B cell (primary cell): ENCODE results near the gene OR6S1. TPM values are rescaled to one million over a fixed set of nuclear protein-coding genes. Genes with fewer than 3 reads are reported as not detected.

ENCODE experiments used
- ATAC-seq: fragments of 200-7000 bp; cut with Tn5 transposase; one replicate; pipeline ENCODE4 v1.10.0; 2021; ENCODE audit warnings: low read depth, mild to moderate bottlenecking, moderate number of reproducible peaks, moderate library complexity
- CTCF ChIA-PET: fragments of 350-600 bp; sonication (Branson Sonifier 250); formaldehyde crosslinking; loops from one replicate; lab custom pipeline; 2021; ENCODE audit warnings: antibody characterized with exemption, inconsistent platforms; lab: Charles Lee
- POLR2A ChIA-PET: fragments of 350-600 bp; sonication (Branson Sonifier 250); formaldehyde crosslinking; loops from one replicate; lab custom pipeline; 2021; ENCODE audit warnings: antibody characterized with exemption; lab: Charles Lee
- DNase-seq: peaks from one replicate; pipeline ENCODE4 v3.0.0; 2013
- H2AFZ ChIP-seq: 2 replicates; pipeline ENCODE4 v1.6.1; 2012; ENCODE audit warnings: mild to moderate bottlenecking, low read depth, low read length; ENCODE audit not compliant: insufficient read depth, poor library complexity, severe bottlenecking
- H3K27ac ChIP-seq, 2 donors: 1 replicate in 1 of 2; 2 replicates in 1 of 2; pipeline ENCODE4 v1.5.1; 2012 to 2013; ENCODE audit warnings: low read length in 2 of 2, mild to moderate bottlenecking in 2 of 2, moderate library complexity in 1 of 2
- H3K27me3 ChIP-seq, 4 experiments: fragments of 200-600 bp in 1 of 4; sonication (generic) in 1 of 4; replicated peaks in 1 of 4; 1 replicate in 2 of 4; 2 replicates in 2 of 4; pipeline versions ENCODE4 v1.6.1 to v1.7.0; 2013 to 2016; ENCODE audit warnings: low read length in 3 of 4, mild to moderate bottlenecking in 2 of 4, mixed read lengths in 1 of 4, moderate library complexity in 1 of 4; ENCODE audit not compliant: insufficient read depth in 4 of 4, control insufficient read depth in 3 of 4; ENCODE audit errors: control extremely low read depth in 1 of 4
- H3K36me3 ChIP-seq, 2 experiments: replicated peaks in 1 of 2; 1 replicate in 1 of 2; 2 replicates in 1 of 2; pipeline versions ENCODE4 v1.6.1 to v1.7.1; 2013; ENCODE audit warnings: low read length in 1 of 2; ENCODE audit not compliant: insufficient read depth in 2 of 2, control insufficient read depth in 1 of 2; ENCODE audit errors: control extremely low read depth in 1 of 2, extremely low read depth in 1 of 2
- H3K4me1 ChIP-seq, 2 donors: fragments of 200-600 bp in 1 of 2; sonication (generic) in 1 of 2; 1 replicate in 1 of 2; 2 replicates in 1 of 2; pipeline versions ENCODE4 v1.5.1 to v1.6.1; 2013 to 2017; ENCODE audit warnings: low read length in 2 of 2; ENCODE audit not compliant: control insufficient read depth in 2 of 2, insufficient read depth in 2 of 2
- H3K4me2 ChIP-seq: replicated peaks from 2 replicates; pipeline ENCODE3; 2012; ENCODE audit warnings: mild to moderate bottlenecking, low read depth, low read length; ENCODE audit not compliant: poor library complexity, severe bottlenecking
- H3K4me3 ChIP-seq, 5 experiments: fragments of 200-600 bp in 1 of 5; sonication (generic) in 1 of 5; 1 replicate in 3 of 5; 2 replicates in 2 of 5; pipeline versions ENCODE4 v1.5.1 to v1.7.0; 2011 to 2016; ENCODE audit warnings: low read length in 4 of 5, mild to moderate bottlenecking in 4 of 5, low read depth in 2 of 5, control low read depth in 1 of 5, moderate library complexity in 1 of 5; ENCODE audit not compliant: insufficient read depth in 1 of 5; ENCODE audit errors: control extremely low read depth in 1 of 5, extremely low read depth in 1 of 5
- H3K79me2 ChIP-seq: fragments of 200-600 bp; sonication (generic); one replicate; pipeline ENCODE4 v1.6.0; 2016; ENCODE audit warnings: low read length; ENCODE audit not compliant: control insufficient read depth, insufficient read depth
- H3K9ac ChIP-seq: fragments of 200-600 bp; sonication (generic); 2 replicates; pipeline ENCODE4 v1.6.1; 2017; ENCODE audit warnings: mild to moderate bottlenecking, low read length, moderate library complexity
- H3K9me3 ChIP-seq, 3 donors: one replicate each; pipeline versions ENCODE4 v1.6.1 to v1.7.1; 2013; ENCODE audit warnings: low read length in 2 of 3; ENCODE audit not compliant: control insufficient read depth in 2 of 3, insufficient read depth in 1 of 3; ENCODE audit errors: control extremely low read depth in 1 of 3
- H4K20me1 ChIP-seq: 2 replicates; pipeline ENCODE4 v1.6.0; 2012; ENCODE audit warnings: mild to moderate bottlenecking, low read length; ENCODE audit not compliant: insufficient read depth, control insufficient read depth, poor library complexity, severe bottlenecking
- H3K27ac Mint-ChIP-seq: one replicate; pipeline ENCODE4 v1.8.0; 2021; ENCODE audit warnings: mixed read lengths
- H3K27me3 Mint-ChIP-seq: one replicate; pipeline ENCODE4 v1.8.0; 2021; ENCODE audit warnings: mixed read lengths
- H3K4me1 Mint-ChIP-seq: one replicate; pipeline ENCODE4 v1.8.0; 2021; ENCODE audit warnings: mixed read lengths
- H3K4me3 Mint-ChIP-seq: one replicate; pipeline ENCODE4 v1.8.0; 2021; ENCODE audit warnings: mixed read lengths
- H3K9me3 Mint-ChIP-seq: one replicate; pipeline ENCODE4 v1.8.0; 2022; ENCODE audit warnings: mixed read lengths; ENCODE audit not compliant: insufficient read depth
- CTCF ChIP-seq: fragments of 200-600 bp; IDR thresholded peaks from one replicate; pipeline ENCODE4 v1.8.0; 2022; ENCODE audit warnings: antibody characterized with exemption, mild to moderate bottlenecking
- EZH2 ChIP-seq: IDR thresholded peaks from 2 replicates; pipeline ENCODE4 v1.6.1; 2012; ENCODE audit warnings: borderline replicate concordance, low read depth, mild to moderate bottlenecking, moderate library complexity, low read length; ENCODE audit not compliant: insufficient read depth, poor library complexity, severe bottlenecking
- WGBS: methylation state at CpG from one replicate; pipeline ENCODE4 v1.1.5; 2013; ENCODE audit warnings: missing lambda C conversion rate; ENCODE audit not compliant: insufficient coverage; 5-methylcytosine and 5-hydroxymethylcytosine counted together
- intact Hi-C: fragments of 100-400 bp; cut with micrococcal nuclease; formaldehyde crosslinking; loops from one replicate; pipeline ENCODE4 v1.10.0; 2022
- polyA plus RNA-seq: library from polyadenylated mRNA; depleted of rRNA; stranded (reverse); fragments of >200 nt; gene quantifications from 2 replicates; pipeline ENCODE4 v1.2.3, GENCODE V29; 2012
- total RNA-seq, 2 donors: library from RNA; stranded (reverse); fragments of 120-200 nt in 1 of 2; gene quantifications; 1 replicate in 1 of 2; 2 replicates in 1 of 2; pipeline versions ENCODE4 v1.2.3 to v1.2.4, GENCODE V29; 2013 to 2022

Gene OR6S1
- total and polyA plus RNA-seq, 2 donors (not counting 1 experiment from before 2014, with no cell fraction given): 0.16 TPM; not detected in 1

DNA sequence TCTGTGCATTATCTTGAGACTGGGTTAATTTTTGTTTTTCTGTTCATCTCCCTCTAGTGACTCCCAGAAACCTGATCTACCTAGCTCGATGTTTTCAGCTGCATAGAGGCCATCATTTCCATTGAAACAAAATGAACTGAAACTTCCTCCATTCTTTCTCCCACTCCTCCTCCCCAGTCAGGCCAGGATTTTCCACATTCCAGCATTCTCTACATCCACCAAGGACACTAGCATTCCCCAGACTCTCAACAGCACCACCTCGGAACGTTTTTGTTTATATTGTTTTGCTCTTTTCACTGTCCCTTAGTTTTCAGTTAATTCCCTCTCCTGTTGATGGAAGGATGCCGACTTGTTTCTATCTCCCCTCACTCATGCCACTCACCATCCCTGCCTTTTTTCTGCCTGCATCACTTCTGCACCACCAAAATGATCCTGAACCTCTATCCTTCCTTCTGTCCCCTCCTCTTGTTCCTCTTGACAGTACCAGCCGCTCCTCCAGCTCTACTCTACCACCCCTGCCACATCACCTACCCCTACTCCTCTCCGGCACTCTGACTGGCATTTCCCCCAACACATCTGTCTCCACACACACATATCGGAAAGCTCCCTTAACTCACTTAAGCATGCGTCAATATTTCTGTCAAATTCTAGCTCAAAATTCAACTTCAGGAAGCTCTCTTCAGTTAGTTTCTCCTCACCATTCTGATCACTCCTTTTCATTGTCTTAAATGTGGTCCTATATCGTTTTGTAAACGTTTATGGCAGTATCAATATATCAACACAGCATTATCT, 13.2 kb downstream of the OR6S1 start:
- Histone ChIP-seq H3K27me3 (peaks cover 0 to 25% (median 10%) of the 10 kb centered on the region in 4 experiments), H3K79me2 (no peaks in the 10 kb centered on the region), H3K4me3 (no peak overlapping the region), H3K9ac (no peak overlapping the region), H3K4me2 (no peak overlapping the region), H3K27ac (no peak overlapping the region), H3K9me3 (peaks cover 2 to 31% (median 2%) of the 10 kb centered on the region in 3 donors), H2AFZ (no peak overlapping the region), H3K4me1 (peaks cover 66 to 69% of the 10 kb centered on the region in 2 donors), H3K36me3 (no peaks in the 10 kb centered on the region), H4K20me1 (no peaks in the 10 kb centered on the region)
- Mint-ChIP-seq H3K27ac (peak overlapping the region; percentile 33), H3K4me3 (no peak overlapping the region), H3K4me1 (peaks cover 79% of the 10 kb centered on the region), H3K9me3 (no peaks in the 10 kb centered on the region), H3K27me3 (peaks cover 27% of the 10 kb centered on the region)
- DNase-seq (no peak), ATAC-seq (no peak)
- no peak for TF ChIP-seq CTCF
- TF ChIP-seq EZH2: no peak
- intact Hi-C loops: no loop called here
- POLR2A ChIA-PET: no interaction called here
- WGBS: 53% methylated on average over 8 of the region's 10 CpGs
- CTCF ChIA-PET: interaction anchor here (1.4 kb wide), 1 partner anchor 16 kb away, joined by 3 read pairs; no protein-coding TSS in a partner anchor

DNA sequence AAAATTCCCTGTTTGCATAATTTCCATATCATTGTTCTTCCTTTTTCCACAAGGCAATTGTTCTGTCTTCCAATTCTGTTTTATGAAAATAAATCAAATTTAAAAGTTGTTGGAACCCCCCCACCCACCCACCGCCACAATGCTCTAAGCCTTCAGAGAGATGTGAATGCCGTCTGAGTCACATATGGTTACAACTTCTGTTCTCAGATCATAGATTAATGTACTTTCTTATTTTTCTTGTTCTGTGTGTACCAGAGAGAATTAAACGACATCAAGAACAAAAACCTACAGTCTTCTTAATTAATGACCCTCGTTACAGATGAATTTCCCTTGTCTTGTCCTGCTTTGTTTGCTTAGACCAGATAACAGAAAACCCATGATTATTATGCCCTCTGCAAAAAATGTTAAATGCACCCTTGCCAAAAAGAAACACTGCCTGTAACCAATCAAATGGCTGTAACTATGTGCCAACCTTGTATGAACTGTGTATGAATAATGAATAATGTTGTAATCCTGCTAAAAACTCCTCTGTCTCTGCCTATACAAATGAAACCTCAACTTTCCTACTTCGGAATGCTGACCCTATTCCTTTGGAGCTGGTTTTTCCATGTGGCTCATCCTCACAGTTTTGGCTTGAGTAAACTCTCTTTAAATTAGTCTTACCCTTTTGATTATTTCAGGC, 14.0 kb downstream of the OR6S1 start:
- Mint-ChIP-seq H3K9me3 (no peaks in the 10 kb centered on the region), H3K4me3 (no peak overlapping the region), H3K27me3 (peaks cover 24% of the 10 kb centered on the region), H3K4me1 (peaks cover 79% of the 10 kb centered on the region), H3K27ac (no peak overlapping the region)
- no peak overlapping the region for H3K4me2 ChIP-seq
- WGBS: 50% methylated on average over 1 of the region's 5 CpGs
- no peak overlapping the region for H2AFZ ChIP-seq
- no peaks in the 10 kb centered on the region for H4K20me1 ChIP-seq
- H3K27ac ChIP-seq: no peak overlapping the region
- intact Hi-C loops: no loop called here
- no peaks in the 10 kb centered on the region for H3K36me3 ChIP-seq
- TF ChIP-seq CTCF: no peak
- no peak for TF ChIP-seq EZH2
- H3K79me2 ChIP-seq: no peaks in the 10 kb centered on the region
- no peak overlapping the region for H3K4me3 ChIP-seq
- ATAC-seq: no peak
- CTCF ChIA-PET: no interaction called here
- no peak overlapping the region for H3K9ac ChIP-seq
- DNase-seq: no peak
- H3K9me3 ChIP-seq: peaks cover 0 to 33% (median 0%) of the 10 kb centered on the region in 3 donors
- peaks cover 66 to 70% of the 10 kb centered on the region in 2 donors for H3K4me1 ChIP-seq
- POLR2A ChIA-PET: no interaction called here
- peaks cover 0 to 25% (median 6%) of the 10 kb centered on the region in 4 experiments for H3K27me3 ChIP-seq
